ENCODE measurements around the gene CENPC.

CENPC gene

DNA sequence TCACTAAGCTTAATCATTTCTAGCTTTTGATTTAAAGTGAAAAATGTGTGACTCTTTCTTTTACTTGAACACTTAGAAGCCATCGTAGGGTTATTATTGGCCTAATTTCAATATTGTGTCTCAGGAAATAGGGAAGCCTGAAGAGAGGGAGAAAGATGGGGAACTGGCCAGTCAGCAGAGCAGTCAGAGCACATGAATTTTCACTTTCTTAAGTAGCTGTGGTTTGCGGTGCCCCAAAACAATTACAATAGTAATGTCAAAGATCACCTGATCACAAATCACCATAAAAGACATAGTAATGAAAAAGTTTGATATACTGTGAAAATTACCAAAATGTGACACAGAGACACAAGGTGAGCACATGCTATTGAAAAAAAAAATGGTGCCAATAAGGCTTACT lies 45.5 kb downstream of the CENPC start:
- no peaks in the 10 kb centered on the region for H3K9me3 ChIP-seq (ENCODE audit: control insufficient read depth, low read length)
- no peak overlapping the region for H3K4me3 ChIP-seq (ENCODE audit: insufficient read depth, low read depth, low read length, poor library complexity, severe bottlenecking)
- H3K4me1 ChIP-seq (ENCODE audit: control insufficient read depth, insufficient read depth, low read length, poor library complexity, severe bottlenecking), result no peaks in the 10 kb centered on the region
- H3K36me3 ChIP-seq (ENCODE audit: control insufficient read depth, insufficient read depth, low read length), result peaks cover 18% of the 10 kb centered on the region
- DNase-seq, result no peak
- no peaks in the 10 kb centered on the region for H3K27me3 ChIP-seq (replicated peaks; ENCODE audit: control insufficient read depth, insufficient read depth, low read length, poor library complexity, severe bottlenecking)
- no peak overlapping the region for H3K27ac ChIP-seq (ENCODE audit: insufficient read depth, low read length, poor library complexity, severe bottlenecking)

DNA sequence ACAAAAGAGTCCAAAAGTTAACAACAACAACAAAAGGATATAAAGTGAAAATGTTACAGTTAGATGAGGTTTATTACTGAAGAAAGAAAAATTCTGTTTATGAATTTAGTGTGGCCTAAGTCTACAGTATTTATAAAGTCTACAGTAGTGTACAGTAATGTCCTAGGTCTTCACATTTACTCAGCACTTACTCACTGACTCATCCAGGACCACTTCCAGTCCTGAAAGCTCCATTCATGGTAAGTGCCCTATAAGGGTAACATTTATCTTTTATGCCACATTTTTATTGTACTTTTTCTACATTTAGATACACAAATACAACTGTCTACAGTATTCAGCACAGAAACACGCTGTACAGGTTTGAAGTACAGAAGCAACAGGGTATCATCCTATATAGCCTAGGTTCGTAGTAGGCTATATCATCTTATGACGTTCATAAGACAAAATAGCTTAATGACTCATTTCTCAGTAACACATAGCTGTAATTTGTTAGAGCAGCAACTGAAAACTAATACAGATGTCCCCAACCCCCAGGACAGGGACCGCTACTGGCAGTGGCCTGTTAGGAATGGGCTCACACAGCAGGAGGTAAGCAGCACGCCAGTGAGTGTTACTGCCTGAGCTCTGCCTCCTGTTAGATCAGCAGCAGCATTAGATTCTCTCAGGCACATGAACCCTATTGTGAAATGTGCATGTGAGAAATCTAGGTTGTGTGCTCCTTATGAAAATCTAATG lies 61.3 kb downstream of the CENPC start:
- Histone ChIP-seq H3K36me3 (ENCODE audit: control insufficient read depth, insufficient read depth, low read length) (peaks cover 38% of the 10 kb centered on the region), H3K27me3 (replicated peaks; ENCODE audit: control insufficient read depth, insufficient read depth, low read length, poor library complexity, severe bottlenecking) (no peaks in the 10 kb centered on the region), H3K9me3 (ENCODE audit: control insufficient read depth, low read length) (no peaks in the 10 kb centered on the region), H3K4me1 (ENCODE audit: control insufficient read depth, insufficient read depth, low read length, poor library complexity, severe bottlenecking) (no peaks in the 10 kb centered on the region), H3K4me3 (ENCODE audit: insufficient read depth, low read depth, low read length, poor library complexity, severe bottlenecking) (no peak overlapping the region), H3K27ac (ENCODE audit: insufficient read depth, low read length, poor library complexity, severe bottlenecking) (no peak overlapping the region)
- no peak for DNase-seq

DNA sequence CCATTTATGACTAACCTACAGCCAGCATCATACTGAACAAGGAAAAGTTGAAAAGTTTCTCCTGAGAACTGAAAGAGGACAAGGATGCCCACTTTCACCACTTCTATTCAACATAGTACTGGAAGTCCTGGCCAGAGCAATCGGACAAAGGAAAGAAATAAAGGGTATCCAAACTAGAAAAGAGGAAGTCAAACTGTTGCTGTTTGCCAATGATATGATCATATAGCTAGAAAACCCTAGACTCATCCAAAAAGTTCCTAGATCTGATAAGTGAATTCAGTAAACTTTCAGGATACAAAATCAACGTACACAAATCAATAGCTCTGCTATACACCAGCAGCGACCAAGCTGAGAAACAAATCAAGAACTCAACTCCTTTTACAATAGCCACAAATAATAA lies 64.5 kb downstream of the CENPC start:
- no peak for DNase-seq
- Histone ChIP-seq H3K27ac (ENCODE audit: insufficient read depth, low read length, poor library complexity, severe bottlenecking) (no peak overlapping the region), H3K9me3 (ENCODE audit: control insufficient read depth, low read length) (no peaks in the 10 kb centered on the region), H3K4me3 (ENCODE audit: insufficient read depth, low read depth, low read length, poor library complexity, severe bottlenecking) (no peak overlapping the region), H3K27me3 (replicated peaks; ENCODE audit: control insufficient read depth, insufficient read depth, low read length, poor library complexity, severe bottlenecking) (no peaks in the 10 kb centered on the region), H3K4me1 (ENCODE audit: control insufficient read depth, insufficient read depth, low read length, poor library complexity, severe bottlenecking) (no peaks in the 10 kb centered on the region), H3K36me3 (ENCODE audit: control insufficient read depth, insufficient read depth, low read length) (peaks cover 58% of the 10 kb centered on the region)

GRCh38 chr4:67475155-67475554 lies 70.1 kb downstream of the CENPC start:
- no peaks in the 10 kb centered on the region for H3K27me3 ChIP-seq (replicated peaks; ENCODE audit: control insufficient read depth, insufficient read depth, low read length, poor library complexity, severe bottlenecking)
- no peaks in the 10 kb centered on the region for H3K4me1 ChIP-seq (ENCODE audit: control insufficient read depth, insufficient read depth, low read length, poor library complexity, severe bottlenecking)
- H3K27ac ChIP-seq (ENCODE audit: insufficient read depth, low read length, poor library complexity, severe bottlenecking), result no peak overlapping the region
- H3K9me3 ChIP-seq (ENCODE audit: control insufficient read depth, low read length), result no peaks in the 10 kb centered on the region
- DNase-seq, result no peak
- H3K36me3 ChIP-seq (ENCODE audit: control insufficient read depth, insufficient read depth, low read length), result peaks cover 56% of the 10 kb centered on the region
- no peak overlapping the region for H3K4me3 ChIP-seq (ENCODE audit: insufficient read depth, low read depth, low read length, poor library complexity, severe bottlenecking)

GRCh38 chr4:67470871-67471270 lies 74.4 kb downstream of the CENPC start:
- Histone ChIP-seq H3K9me3 (ENCODE audit: control insufficient read depth, low read length) (no peaks in the 10 kb centered on the region), H3K36me3 (ENCODE audit: control insufficient read depth, insufficient read depth, low read length) (peaks cover 29% of the 10 kb centered on the region), H3K27me3 (replicated peaks; ENCODE audit: control insufficient read depth, insufficient read depth, low read length, poor library complexity, severe bottlenecking) (no peaks in the 10 kb centered on the region), H3K4me3 (ENCODE audit: insufficient read depth, low read depth, low read length, poor library complexity, severe bottlenecking) (no peak overlapping the region), H3K27ac (ENCODE audit: insufficient read depth, low read length, poor library complexity, severe bottlenecking) (no peak overlapping the region), H3K4me1 (ENCODE audit: control insufficient read depth, insufficient read depth, low read length, poor library complexity, severe bottlenecking) (no peaks in the 10 kb centered on the region)
- DNase-seq, result no peak

DNA sequence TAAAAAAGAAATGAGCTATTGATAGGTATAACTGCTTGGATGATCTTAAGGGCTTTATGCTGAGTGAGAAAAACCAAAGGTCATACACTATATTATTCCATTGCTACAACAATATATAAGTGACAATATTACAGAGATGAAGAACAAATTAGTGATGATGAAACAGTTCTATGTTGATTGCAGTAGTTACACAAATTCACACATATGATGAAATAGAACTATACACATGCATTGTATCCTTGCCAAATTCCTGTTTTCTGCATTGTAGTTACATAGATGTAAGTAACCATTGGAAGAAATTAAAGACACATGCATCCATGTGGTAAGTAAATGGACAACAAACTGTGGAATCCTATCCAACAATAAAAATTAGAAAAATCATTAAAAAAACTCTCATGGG lies 76.5 kb downstream of the CENPC start:
- H3K27ac ChIP-seq (ENCODE audit: insufficient read depth, low read length, poor library complexity, severe bottlenecking), result no peak overlapping the region
- no peak for DNase-seq
- H3K4me3 ChIP-seq (ENCODE audit: insufficient read depth, low read depth, low read length, poor library complexity, severe bottlenecking), result no peak overlapping the region
- no peaks in the 10 kb centered on the region for H3K4me1 ChIP-seq (ENCODE audit: control insufficient read depth, insufficient read depth, low read length, poor library complexity, severe bottlenecking)
- H3K27me3 ChIP-seq (replicated peaks; ENCODE audit: control insufficient read depth, insufficient read depth, low read length, poor library complexity, severe bottlenecking), result no peaks in the 10 kb centered on the region
- H3K9me3 ChIP-seq (ENCODE audit: control insufficient read depth, low read length), result no peaks in the 10 kb centered on the region
- H3K36me3 ChIP-seq (ENCODE audit: control insufficient read depth, insufficient read depth, low read length), result peaks cover 16% of the 10 kb centered on the region

DNA sequence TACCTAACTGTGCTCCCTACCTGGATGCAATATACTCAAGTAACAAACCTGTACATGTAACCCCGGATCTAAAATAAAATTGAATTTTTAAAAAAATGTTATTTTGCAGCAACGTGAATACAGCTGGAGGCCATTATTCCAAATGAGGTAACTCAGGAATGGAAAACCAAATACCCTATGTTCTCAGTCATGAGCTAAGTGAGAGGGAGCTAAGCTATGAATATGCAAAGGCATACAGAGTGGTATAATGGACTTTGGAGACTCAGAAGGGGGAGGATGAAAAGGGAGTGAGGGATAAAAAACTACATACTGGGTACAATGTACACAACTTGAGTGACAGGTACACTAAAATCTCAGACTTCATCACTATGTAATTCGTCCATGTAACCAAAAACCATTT lies 78.6 kb downstream of the CENPC start:
- no peak overlapping the region for H3K27ac ChIP-seq (ENCODE audit: insufficient read depth, low read length, poor library complexity, severe bottlenecking)
- no peaks in the 10 kb centered on the region for H3K9me3 ChIP-seq (ENCODE audit: control insufficient read depth, low read length)
- DNase-seq, result no peak
- no peak overlapping the region for H3K4me3 ChIP-seq (ENCODE audit: insufficient read depth, low read depth, low read length, poor library complexity, severe bottlenecking)
- no peaks in the 10 kb centered on the region for H3K4me1 ChIP-seq (ENCODE audit: control insufficient read depth, insufficient read depth, low read length, poor library complexity, severe bottlenecking)
- no peaks in the 10 kb centered on the region for H3K27me3 ChIP-seq (replicated peaks; ENCODE audit: control insufficient read depth, insufficient read depth, low read length, poor library complexity, severe bottlenecking)
- peaks cover 13% of the 10 kb centered on the region for H3K36me3 ChIP-seq (ENCODE audit: control insufficient read depth, insufficient read depth, low read length)

DNA sequence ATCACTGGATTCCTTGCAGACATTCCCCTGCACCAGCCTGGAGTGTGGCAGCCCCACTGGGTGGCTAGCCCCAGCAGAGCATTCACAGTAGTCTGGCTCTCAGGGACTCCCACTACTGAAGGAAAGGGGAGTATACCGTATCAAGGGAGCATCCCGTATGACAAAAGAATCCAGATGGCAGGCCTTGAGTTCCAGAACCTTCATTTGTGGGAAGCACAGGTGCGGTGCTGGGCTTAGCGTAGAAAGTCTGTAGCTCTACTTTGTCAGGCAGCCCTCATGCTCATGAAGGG lies 79.6 kb downstream of the CENPC start:
- Histone ChIP-seq H3K27me3 (replicated peaks; ENCODE audit: control insufficient read depth, insufficient read depth, low read length, poor library complexity, severe bottlenecking) (no peaks in the 10 kb centered on the region), H3K27ac (ENCODE audit: insufficient read depth, low read length, poor library complexity, severe bottlenecking) (no peak overlapping the region), H3K9me3 (ENCODE audit: control insufficient read depth, low read length) (no peaks in the 10 kb centered on the region), H3K4me3 (ENCODE audit: insufficient read depth, low read depth, low read length, poor library complexity, severe bottlenecking) (no peak overlapping the region), H3K4me1 (ENCODE audit: control insufficient read depth, insufficient read depth, low read length, poor library complexity, severe bottlenecking) (no peaks in the 10 kb centered on the region), H3K36me3 (ENCODE audit: control insufficient read depth, insufficient read depth, low read length) (peaks cover 10% of the 10 kb centered on the region)
- no peak for DNase-seq

- DNase-seq, result no peak
- Histone ChIP-seq H3K27ac (ENCODE audit: insufficient read depth, low read length, poor library complexity, severe bottlenecking) (no peak overlapping the region), H3K4me1 (ENCODE audit: control insufficient read depth, insufficient read depth, low read length, poor library complexity, severe bottlenecking) (no peaks in the 10 kb centered on the region), H3K9me3 (ENCODE audit: control insufficient read depth, low read length) (no peaks in the 10 kb centered on the region), H3K36me3 (ENCODE audit: control insufficient read depth, insufficient read depth, low read length) (peaks cover 10% of the 10 kb centered on the region), H3K4me3 (ENCODE audit: insufficient read depth, low read depth, low read length, poor library complexity, severe bottlenecking) (no peak overlapping the region), H3K27me3 (replicated peaks; ENCODE audit: control insufficient read depth, insufficient read depth, low read length, poor library complexity, severe bottlenecking) (no peaks in the 10 kb centered on the region)
Measured at GRCh38 chr4:67465032-67465762, 80.1 kb downstream of the CENPC start.

DNA sequence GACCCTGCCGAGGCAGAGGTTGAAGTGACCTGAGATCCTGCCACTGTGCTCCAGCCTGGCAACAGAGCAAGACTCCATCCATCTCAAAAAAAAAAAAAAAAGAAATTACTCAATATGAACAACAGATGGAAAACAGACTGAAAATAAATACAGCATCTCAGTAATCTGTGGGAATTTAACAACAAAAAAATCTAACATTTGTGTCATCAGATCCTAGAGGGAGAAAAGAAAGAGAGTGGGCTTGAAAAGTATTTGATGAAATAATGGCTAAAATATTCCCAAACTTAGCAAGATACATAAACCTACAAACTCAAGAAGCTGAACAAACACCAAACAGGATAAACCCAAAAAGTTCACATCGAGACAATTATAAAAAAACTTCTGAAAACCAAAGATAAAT lies 84.7 kb downstream of the CENPC start:
- Histone ChIP-seq H3K4me1 (ENCODE audit: control insufficient read depth, insufficient read depth, low read length, poor library complexity, severe bottlenecking) (no peaks in the 10 kb centered on the region), H3K36me3 (ENCODE audit: control insufficient read depth, insufficient read depth, low read length) (no peaks in the 10 kb centered on the region), H3K27me3 (replicated peaks; ENCODE audit: control insufficient read depth, insufficient read depth, low read length, poor library complexity, severe bottlenecking) (no peaks in the 10 kb centered on the region), H3K9me3 (ENCODE audit: control insufficient read depth, low read length) (no peaks in the 10 kb centered on the region), H3K4me3 (ENCODE audit: insufficient read depth, low read depth, low read length, poor library complexity, severe bottlenecking) (no peak overlapping the region), H3K27ac (ENCODE audit: insufficient read depth, low read length, poor library complexity, severe bottlenecking) (no peak overlapping the region)
- DNase-seq, result no peak
